ENCODE measurements around the gene RNLS. TPM values are rescaled to one million over a fixed set of nuclear protein-coding genes. Genes with fewer than 3 reads are reported as not detected.

The RNLS gene
- total RNA-seq, 1 donor from 2014 or later: 12.1 TPM

GRCh38 chr10:88232029-88232895, 350.9 kb downstream of the RNLS start:
- no peaks in the 10 kb centered on the region for H3K9me3 ChIP-seq
- peaks cover 4 to 5% of the 10 kb centered on the region in 2 donors for H3K4me1 ChIP-seq
- H3K36me3 ChIP-seq: no peaks in the 10 kb centered on the region
- no peak overlapping the region for H3K4me3 ChIP-seq
- no peak for TF ChIP-seq CTCF (IDR thresholded peaks at IDR 0.05)
- no peaks in the 10 kb centered on the region for H3K27me3 ChIP-seq
- intact Hi-C loops (cut with DNase I): no loop called here
- DNase-seq (ENCODE audit: low spot score in 2 of 2): peak; percentile 39 to 81
- H3K27ac ChIP-seq: peak overlapping the region; percentile 5

GRCh38 chr10:88230251-88230650, 352.9 kb downstream of the RNLS start:
- H3K27me3 ChIP-seq: no peaks in the 10 kb centered on the region
- TF ChIP-seq CTCF (IDR thresholded peaks at IDR 0.05): no peak
- no peak overlapping the region for H3K27ac ChIP-seq
- H3K4me1 ChIP-seq: peaks cover 4 to 6% of the 10 kb centered on the region in 2 donors
- no peaks in the 10 kb centered on the region for H3K9me3 ChIP-seq
- H3K36me3 ChIP-seq: no peaks in the 10 kb centered on the region
- intact Hi-C loops (cut with DNase I): no loop called here
- H3K4me3 ChIP-seq: no peak overlapping the region
- no peak for DNase-seq (ENCODE audit: low spot score in 2 of 2)

- peak overlapping the region in 1 of 2 donors; percentile 52 for H3K27ac ChIP-seq
- peaks cover 4 to 6% of the 10 kb centered on the region in 2 donors for H3K4me1 ChIP-seq
- no peaks in the 10 kb centered on the region for H3K36me3 ChIP-seq
- DNase-seq (ENCODE audit: low spot score in 2 of 2): no peak
- H3K4me3 ChIP-seq: no peak overlapping the region
- no peak for TF ChIP-seq CTCF (IDR thresholded peaks at IDR 0.05)
- intact Hi-C loops (cut with DNase I): no loop called here
- H3K27me3 ChIP-seq: no peaks in the 10 kb centered on the region
- no peaks in the 10 kb centered on the region for H3K9me3 ChIP-seq
Measured at GRCh38 chr10:88228130-88228529, 355.0 kb downstream of the RNLS start.

- TF ChIP-seq CTCF (IDR thresholded peaks at IDR 0.05): no peak
- Histone ChIP-seq H3K27me3 (no peaks in the 10 kb centered on the region), H3K4me3 (no peak overlapping the region), H3K27ac (peak overlapping the region in 1 of 2 donors; percentile 52), H3K9me3 (no peaks in the 10 kb centered on the region), H3K36me3 (no peaks in the 10 kb centered on the region), H3K4me1 (peaks cover 3 to 12% of the 10 kb centered on the region in 2 donors)
- DNase-seq (ENCODE audit: low spot score in 2 of 2): no peak
- intact Hi-C loops (cut with DNase I): no loop called here
Measured at GRCh38 chr10:88227342-88228018, 355.6 kb downstream of the RNLS start.

GRCh38 chr10:88226891-88227290, 356.2 kb downstream of the RNLS start:
- Histone ChIP-seq H3K27me3 (no peaks in the 10 kb centered on the region), H3K27ac (no peak overlapping the region), H3K4me1 (peaks cover 0 to 12% of the 10 kb centered on the region in 2 donors), H3K36me3 (no peaks in the 10 kb centered on the region), H3K9me3 (no peaks in the 10 kb centered on the region), H3K4me3 (no peak overlapping the region)
- no peak for TF ChIP-seq CTCF (IDR thresholded peaks at IDR 0.05)
- intact Hi-C loops (cut with DNase I): no loop called here
- DNase-seq (ENCODE audit: low spot score in 2 of 2): no peak

Data from ascending aorta (tissue), 2 donors.